ENCODE results near the gene NXPH3.
"Not testable (repeated sequence)": the region's sequence is repeated elsewhere in the genome, so short reads cannot be mapped to it uniquely, and the experiment has no call there.

DNA sequence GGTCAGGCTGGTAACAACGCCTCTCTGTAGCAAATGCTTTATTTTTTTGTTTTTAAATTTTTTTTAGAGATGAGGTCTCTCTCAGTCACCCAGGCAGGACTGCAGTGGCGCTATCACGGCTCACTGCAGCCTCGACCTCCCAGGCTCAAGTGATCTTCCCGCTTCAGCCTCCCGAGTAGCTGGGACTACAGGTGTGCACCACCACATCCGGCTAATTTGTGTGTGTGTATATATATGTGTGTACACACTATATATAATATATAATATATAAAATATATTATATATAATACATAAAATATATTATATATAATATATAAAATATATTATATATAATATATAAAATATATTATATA is 7.0 kb upstream of the NXPH3 start:
- TF ChIP-seq, protein P1, sequence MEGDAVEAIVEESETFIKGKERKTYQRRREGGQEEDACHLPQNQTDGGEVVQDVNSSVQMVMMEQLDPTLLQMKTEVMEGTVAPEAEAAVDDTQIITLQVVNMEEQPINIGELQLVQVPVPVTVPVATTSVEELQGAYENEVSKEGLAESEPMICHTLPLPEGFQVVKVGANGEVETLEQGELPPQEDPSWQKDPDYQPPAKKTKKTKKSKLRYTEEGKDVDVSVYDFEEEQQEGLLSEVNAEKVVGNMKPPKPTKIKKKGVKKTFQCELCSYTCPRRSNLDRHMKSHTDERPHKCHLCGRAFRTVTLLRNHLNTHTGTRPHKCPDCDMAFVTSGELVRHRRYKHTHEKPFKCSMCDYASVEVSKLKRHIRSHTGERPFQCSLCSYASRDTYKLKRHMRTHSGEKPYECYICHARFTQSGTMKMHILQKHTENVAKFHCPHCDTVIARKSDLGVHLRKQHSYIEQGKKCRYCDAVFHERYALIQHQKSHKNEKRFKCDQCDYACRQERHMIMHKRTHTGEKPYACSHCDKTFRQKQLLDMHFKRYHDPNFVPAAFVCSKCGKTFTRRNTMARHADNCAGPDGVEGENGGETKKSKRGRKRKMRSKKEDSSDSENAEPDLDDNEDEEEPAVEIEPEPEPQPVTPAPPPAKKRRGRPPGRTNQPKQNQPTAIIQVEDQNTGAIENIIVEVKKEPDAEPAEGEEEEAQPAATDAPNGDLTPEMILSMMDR (IDR thresholded peaks at IDR 0.05; ENCODE audit: poor library complexity), result not testable (repeated sequence)
- not testable (repeated sequence) for TF ChIP-seq EZH2phosphoT487 (IDR thresholded peaks at IDR 0.05; ENCODE audit: low read depth, severe bottlenecking, unreplicated experiment)
